ENCODE data around the gene PARM1. TPM values are rescaled to one million over a fixed set of nuclear protein-coding genes. Genes with fewer than 3 reads are reported as not detected.

The PARM1 gene
- total and polyA plus RNA-seq, 2 donors from 2014 or later, result 42.9 to 62.3 TPM

- no peak overlapping the region for H3K4me3 ChIP-seq (ENCODE audit: low read length in 3 of 3)
Measured at GRCh38 chr4:75046641-75047040, 113.7 kb downstream of the PARM1 start.

GRCh38 chr4:75048208-75048879 lies 115.4 kb downstream of the PARM1 start:
- Histone ChIP-seq H3K27ac (ENCODE audit: low read depth in 2 of 2, low read length in 2 of 2) (no peak overlapping the region), H3K9ac (ENCODE audit: low read length in 3 of 3) (no peak overlapping the region), H3K4me3 (ENCODE audit: low read length in 3 of 3) (no peak overlapping the region), H3K36me3 (ENCODE audit: control insufficient read depth in 2 of 3, insufficient read depth in 3 of 3, low read length in 3 of 3) (no peaks in the 10 kb centered on the region), H3K4me1 (ENCODE audit: control insufficient read depth in 2 of 3, insufficient read depth in 2 of 3, low read depth in 1 of 3, low read length in 3 of 3) (no peaks in the 10 kb centered on the region), H3K27me3 (ENCODE audit: control insufficient read depth, insufficient read depth, low read length) (no peaks in the 10 kb centered on the region), H3K9me3 (ENCODE audit: control insufficient read depth in 2 of 3, insufficient read depth in 1 of 3, low read length in 3 of 3) (no peaks in the 10 kb centered on the region)
- intact Hi-C loops (cut with DNase I), result no loop called here
- DNase-seq, result no peak
- no peak for FAIRE-seq
- peak; percentile 3 for TF ChIP-seq CTCF (IDR thresholded peaks at IDR 0.05; ENCODE audit: borderline replicate concordance, extremely low read depth, insufficient read depth)

More at GRCh38 chr4:75046641-75047040, 113.7 kb downstream of the PARM1 start:
- intact Hi-C loops (cut with DNase I), result no loop called here
- DNase-seq, result no peak
- no peak for TF ChIP-seq CTCF (IDR thresholded peaks at IDR 0.05; ENCODE audit: borderline replicate concordance, extremely low read depth, insufficient read depth)
- no peaks in the 10 kb centered on the region for H3K4me1 ChIP-seq (ENCODE audit: control insufficient read depth in 2 of 3, insufficient read depth in 2 of 3, low read depth in 1 of 3, low read length in 3 of 3)
- H3K9me3 ChIP-seq (ENCODE audit: control insufficient read depth in 2 of 3, insufficient read depth in 1 of 3, low read length in 3 of 3), result no peaks in the 10 kb centered on the region
- FAIRE-seq, result no peak
- H3K27ac ChIP-seq (ENCODE audit: low read depth in 2 of 2, low read length in 2 of 2), result no peak overlapping the region
- H3K36me3 ChIP-seq (ENCODE audit: control insufficient read depth in 2 of 3, insufficient read depth in 3 of 3, low read length in 3 of 3), result no peaks in the 10 kb centered on the region
- no peak overlapping the region for H3K9ac ChIP-seq (ENCODE audit: low read length in 3 of 3)
- no peaks in the 10 kb centered on the region for H3K27me3 ChIP-seq (ENCODE audit: control insufficient read depth, insufficient read depth, low read length)

GRCh38 chr4:75051431-75051830 lies 118.5 kb downstream of the PARM1 start:
- FAIRE-seq, result no peak
- intact Hi-C loops (cut with DNase I), result no loop called here

More at GRCh38 chr4:75051431-75051830, 118.5 kb downstream of the PARM1 start:
- TF ChIP-seq CTCF (IDR thresholded peaks at IDR 0.05; ENCODE audit: borderline replicate concordance, extremely low read depth, insufficient read depth), result no peak
- Histone ChIP-seq H3K9me3 (ENCODE audit: control insufficient read depth in 2 of 3, insufficient read depth in 1 of 3, low read length in 3 of 3) (no peaks in the 10 kb centered on the region), H3K4me1 (ENCODE audit: control insufficient read depth in 2 of 3, insufficient read depth in 2 of 3, low read depth in 1 of 3, low read length in 3 of 3) (no peaks in the 10 kb centered on the region), H3K27me3 (ENCODE audit: control insufficient read depth, insufficient read depth, low read length) (no peaks in the 10 kb centered on the region), H3K27ac (ENCODE audit: low read depth in 2 of 2, low read length in 2 of 2) (no peak overlapping the region), H3K36me3 (ENCODE audit: control insufficient read depth in 2 of 3, insufficient read depth in 3 of 3, low read length in 3 of 3) (no peaks in the 10 kb centered on the region), H3K4me3 (ENCODE audit: low read length in 3 of 3) (no peak overlapping the region), H3K9ac (ENCODE audit: low read length in 3 of 3) (no peak overlapping the region)
- no peak for DNase-seq

Measured in kidney (tissue), 14 donors.